Activated CD8-positive, alpha-beta memory T cell treated with anti-CD3 and anti-CD28 coated beads, Interleukin-2, amount 50 U/mL, for 4 hours (primary cell): ENCODE data around the gene WHRN.

ENCODE experiments used
- DNase-seq: peaks from one replicate; pipeline ENCODE4 v3.0.0-alpha.2; 2020

The WHRN gene

DNA sequence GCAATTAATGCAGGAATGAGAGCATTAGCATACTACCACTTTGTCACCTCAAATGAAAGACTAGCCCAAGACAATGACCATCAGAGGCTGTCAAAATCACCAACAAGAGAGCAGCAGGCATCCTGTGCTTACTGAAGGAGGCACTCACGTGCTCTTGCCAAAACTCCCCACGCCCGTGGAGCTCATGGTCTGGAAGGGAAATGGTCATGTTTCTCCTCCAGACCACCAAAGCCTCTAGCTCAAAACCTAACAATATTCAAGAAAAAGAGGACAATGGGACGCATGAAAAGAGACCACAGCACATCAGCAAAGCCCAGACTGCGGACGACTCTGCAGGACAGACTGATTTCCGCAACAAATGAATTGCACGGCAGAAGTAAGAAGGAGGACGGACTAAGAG is 130.3 kb downstream of the WHRN start:
- DNase-seq, result no peak

DNA sequence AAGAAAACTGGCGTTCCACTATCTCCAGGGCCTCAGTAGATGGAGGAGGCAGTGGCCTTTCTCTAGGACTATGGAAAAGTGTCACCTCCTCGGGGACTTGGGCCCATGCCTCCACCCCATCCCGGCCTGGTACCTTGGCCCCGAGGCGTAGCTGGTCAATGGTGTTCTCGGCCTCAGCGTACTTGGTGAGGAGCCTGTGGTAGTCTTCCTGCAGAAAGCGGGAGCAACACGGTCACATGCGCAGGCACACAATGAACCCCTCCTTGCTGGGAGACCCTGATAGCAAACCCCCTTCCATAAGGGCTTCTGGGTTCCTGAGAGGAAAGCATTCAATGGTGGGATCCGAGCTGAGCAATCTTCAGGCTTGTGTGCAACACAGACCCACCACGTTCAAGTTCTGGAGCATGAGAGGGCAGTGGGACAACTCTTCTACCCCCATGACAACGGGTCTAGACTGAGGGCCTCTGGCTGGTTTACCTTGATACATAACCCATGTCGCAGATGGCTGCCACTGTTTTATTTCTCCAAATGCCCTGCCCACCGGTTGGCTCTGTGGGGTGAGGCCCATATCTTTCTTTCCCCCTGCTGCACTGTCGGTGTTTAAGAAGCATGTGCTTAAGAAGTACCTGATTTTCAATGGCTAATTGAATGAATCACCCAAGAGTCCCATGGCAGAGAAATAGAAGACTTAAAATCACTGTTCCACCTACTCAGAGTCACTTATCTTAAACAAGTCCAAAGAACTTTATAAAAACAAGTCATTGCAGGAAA is 131.1 kb downstream of the WHRN start:
- DNase-seq, result no peak

GRCh38 chr9:114372921-114373448 is 132.3 kb downstream of the WHRN start:
- peak; percentile 69 for DNase-seq

GRCh38 chr9:114371973-114372917 is 133.0 kb downstream of the WHRN start:
- DNase-seq, result no peak

- no peak for DNase-seq
Observed at GRCh38 chr9:114371343-114371944, 133.8 kb downstream of the WHRN start.

DNA sequence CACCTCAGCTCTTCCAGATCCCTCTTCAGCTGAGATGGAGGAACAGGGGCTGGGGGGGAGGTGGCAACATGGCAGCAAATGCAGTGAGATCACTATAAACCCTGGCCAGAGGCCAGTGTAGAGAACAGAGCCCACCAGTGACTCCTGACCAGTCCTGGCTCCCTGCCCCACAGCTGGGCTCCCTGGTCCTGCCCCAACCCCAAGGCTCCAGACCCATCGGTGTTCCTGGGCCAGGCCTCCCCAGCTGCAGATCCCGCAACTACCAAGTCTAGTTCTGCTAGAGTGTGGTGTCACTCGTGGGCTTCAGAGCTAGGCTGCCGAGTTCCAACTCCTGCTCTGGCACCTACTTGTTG is 134.3 kb downstream of the WHRN start:
- DNase-seq, result no peak

GRCh38 chr9:114370251-114370967 is 134.9 kb downstream of the WHRN start:
- no peak for DNase-seq

DNA sequence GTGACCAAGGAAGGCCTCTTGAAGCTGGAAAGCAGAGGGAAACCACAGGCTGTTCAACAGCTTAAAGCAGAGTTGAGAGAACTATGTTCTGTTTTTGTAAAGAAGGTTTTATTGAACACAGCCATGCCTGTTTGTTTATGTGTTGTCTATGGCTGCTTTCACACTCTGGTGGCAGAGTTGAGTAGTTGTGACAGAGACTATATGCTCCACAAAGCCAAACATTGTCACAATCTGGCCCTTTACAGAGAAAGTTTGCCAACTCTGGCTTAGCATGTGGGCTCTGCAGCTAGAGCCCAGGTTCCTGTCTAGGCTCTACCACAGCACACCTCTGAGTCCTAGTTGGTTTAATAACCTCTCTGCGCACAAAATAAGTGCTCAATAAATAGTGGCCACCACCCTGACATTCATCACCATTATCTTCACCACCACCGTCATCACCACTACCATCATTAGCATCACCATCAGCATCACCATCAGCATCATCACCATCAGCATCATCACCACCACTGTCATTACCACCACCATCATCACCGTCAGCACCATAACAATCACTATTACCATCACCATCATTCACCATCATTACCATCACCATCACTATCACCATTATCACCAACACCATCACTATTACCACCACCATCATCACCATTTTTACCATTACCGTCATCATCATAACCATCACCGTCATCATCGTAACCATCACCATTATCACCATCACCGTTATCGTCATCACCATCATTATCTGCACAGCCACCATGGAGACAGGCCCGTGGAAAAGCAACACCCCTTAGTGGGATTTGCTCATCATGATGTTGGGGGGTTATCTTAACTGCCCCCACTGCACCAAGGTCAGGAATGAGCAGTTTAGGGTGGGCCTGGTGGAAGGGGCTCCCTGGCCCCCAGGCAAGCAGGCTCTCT is 135.8 kb downstream of the WHRN start:
- no peak for DNase-seq

- DNase-seq, result no peak
Observed at GRCh38 chr9:114367772-114368569, 137.3 kb downstream of the WHRN start.

DNA sequence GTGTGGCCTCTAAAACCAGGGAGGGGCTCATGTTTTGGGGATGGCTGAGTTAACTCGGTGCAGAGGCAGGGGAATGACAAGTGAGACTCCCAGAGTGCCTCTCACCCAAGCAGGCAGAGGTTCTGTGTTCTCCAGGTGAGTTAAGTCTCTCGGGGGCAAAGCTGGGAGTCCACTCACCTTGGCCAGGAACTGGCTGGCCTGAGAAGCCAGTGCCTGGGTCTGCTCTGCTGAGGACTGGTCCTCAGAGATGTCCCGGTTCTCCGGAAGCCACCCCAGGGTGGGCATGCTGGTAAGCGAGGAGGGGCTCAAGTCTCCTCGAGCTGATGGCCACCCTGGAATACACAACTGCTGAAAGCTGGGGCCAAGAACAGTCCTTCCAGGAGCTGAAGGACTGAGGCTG is 137.9 kb downstream of the WHRN start:
- no peak for DNase-seq

DNA sequence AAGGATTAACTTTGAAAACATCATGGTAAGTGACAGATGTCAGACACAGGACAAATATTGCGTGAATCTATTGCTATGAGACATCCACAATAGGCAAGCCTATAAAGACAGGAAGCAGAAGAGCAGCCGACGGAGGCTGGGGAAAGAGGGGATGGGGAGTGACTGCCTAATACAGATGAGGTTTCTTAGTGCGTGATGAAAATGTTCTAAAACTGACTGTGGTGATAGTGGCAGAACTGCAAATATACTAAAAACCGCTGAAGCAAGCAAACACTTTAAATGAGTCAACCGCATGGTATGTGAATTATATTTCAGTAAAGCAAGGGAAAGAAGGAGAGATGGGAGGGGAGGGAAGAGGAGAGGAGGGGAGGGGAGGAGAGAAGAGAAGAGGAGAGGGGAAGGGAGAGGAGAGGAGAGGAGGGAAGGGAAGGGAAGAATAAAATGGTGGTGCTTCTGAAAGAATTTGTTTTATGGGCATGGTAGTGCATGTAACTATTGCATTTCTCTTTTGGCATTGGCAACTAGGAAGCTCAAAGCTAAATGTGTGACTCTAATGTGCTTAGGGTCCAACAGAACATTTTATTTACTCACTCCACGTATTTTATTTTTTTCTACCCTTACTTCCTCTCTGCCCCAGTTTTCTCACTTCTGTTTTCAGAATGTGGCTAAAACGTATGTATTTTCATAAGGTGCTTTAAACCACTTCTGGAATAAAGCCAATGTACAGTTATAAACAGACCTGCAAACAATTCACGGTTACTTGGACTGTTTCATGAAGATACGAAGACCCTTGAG is 138.7 kb downstream of the WHRN start:
- DNase-seq, result no peak

- DNase-seq, result no peak
Observed at GRCh38 chr9:114365194-114365593, 140.1 kb downstream of the WHRN start.

DNA sequence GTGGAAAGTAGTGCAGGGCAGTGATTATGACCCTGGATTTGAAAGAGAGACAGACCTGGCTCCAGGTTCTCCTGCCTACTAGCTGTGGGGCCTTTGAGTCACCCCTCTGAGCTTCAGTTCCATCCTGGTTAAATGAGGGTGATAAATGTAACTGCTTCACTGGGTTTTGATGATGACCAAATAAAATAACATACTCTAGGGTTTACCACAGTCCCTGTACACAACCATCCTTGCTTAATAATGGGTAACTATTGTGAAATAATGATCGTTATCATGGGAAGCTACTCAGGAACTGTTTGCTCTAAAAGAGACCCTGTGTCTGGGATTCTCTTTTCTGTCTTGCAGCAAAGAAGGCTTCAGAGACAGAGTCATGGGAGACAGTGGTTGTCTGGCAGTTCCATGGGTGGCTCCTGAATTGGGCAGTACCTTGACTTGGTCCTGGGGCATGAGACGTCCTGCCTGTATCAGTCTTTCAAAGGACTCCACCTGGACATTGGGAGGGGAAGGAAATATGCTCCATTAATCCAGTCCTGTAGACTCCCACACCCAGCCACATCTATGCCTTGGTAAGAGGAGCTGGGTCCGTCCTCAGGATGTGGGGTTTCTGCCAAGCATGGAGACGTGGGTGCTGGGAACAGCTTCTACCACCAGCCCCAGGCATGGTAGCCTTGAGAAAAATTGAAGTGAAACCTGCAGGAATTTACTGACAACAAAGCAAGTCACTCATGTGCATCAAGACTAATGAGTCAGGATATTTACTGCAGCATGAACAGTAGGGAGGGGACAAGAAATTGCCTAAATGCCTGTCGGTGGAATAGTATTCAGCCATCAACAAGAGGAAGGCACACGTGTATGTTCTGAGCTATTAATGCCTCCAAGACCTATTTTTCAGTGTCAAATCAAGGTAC is 140.9 kb downstream of the WHRN start:
- no peak for DNase-seq

DNA sequence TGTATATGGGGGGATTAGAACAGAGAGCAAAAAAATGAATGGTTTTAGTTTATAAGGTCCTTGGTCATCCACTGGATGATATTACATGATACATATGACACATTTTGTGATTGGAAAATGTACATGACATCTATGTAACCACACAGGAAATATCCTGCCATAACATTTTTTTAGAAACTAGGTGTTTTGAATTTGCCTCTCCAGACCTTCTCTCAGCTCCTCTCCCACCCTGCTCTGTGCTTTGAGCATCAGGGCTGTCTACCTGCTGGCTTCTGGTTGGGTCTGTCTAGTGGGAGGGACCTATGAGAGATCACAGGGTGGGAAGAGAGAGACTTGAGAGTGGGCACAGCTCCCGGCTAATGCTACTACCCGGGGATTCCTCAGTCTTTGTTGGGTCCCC is 141.8 kb downstream of the WHRN start:
- no peak for DNase-seq

GRCh38 chr9:114362394-114362793 is 142.9 kb downstream of the WHRN start:
- DNase-seq, result no peak

- DNase-seq, result no peak
Observed at GRCh38 chr9:114361542-114361941, 143.7 kb downstream of the WHRN start.

- no peak for DNase-seq
Observed at GRCh38 chr9:114359801-114360200, 145.5 kb downstream of the WHRN start.

- no peak for DNase-seq
Observed at GRCh38 chr9:114357911-114358328, 147.4 kb downstream of the WHRN start.

- DNase-seq, result no peak
Observed at GRCh38 chr9:114357360-114357759, 147.9 kb downstream of the WHRN start.
